HEK293T (cell line): ENCODE results near the gene SLX4IP.

Source experiments
- CTCF ChIA-PET: fragments of 350-600 bp; formaldehyde crosslinking; extraction: SDS; loops from one replicate; lab custom pipeline; 2021; ENCODE audit warnings: antibody characterized with exemption, inconsistent platforms; lab: Yijun Ruan, JAX
- POLR2A ChIA-PET: fragments of 350-600 bp; formaldehyde crosslinking; extraction: SDS; loops from one replicate; lab custom pipeline; 2020; ENCODE audit warnings: antibody characterized with exemption, inconsistent platforms; lab: Yijun Ruan, JAX
- DNase-seq: peaks from one replicate; pipeline ENCODE4 v3.0.0; 2012; ENCODE audit warnings: mixed read lengths; ENCODE audit errors: extremely low spot score
- ARNT ChIP-seq: fragments of 450-650 bp; IDR thresholded peaks from 2 replicates; pipeline ENCODE4 v1.6.1; 2017; ENCODE audit warnings: mild to moderate bottlenecking
- BHLHE40 ChIP-seq: fragments of 450-650 bp; IDR thresholded peaks from 2 replicates; pipeline ENCODE4 v1.6.1; 2016; ENCODE audit warnings: mild to moderate bottlenecking, moderate library complexity, borderline replicate concordance
- CTBP1 ChIP-seq: fragments of 450-650 bp; IDR thresholded peaks from 2 replicates; pipeline ENCODE4 v1.6.1; 2016; ENCODE audit warnings: borderline replicate concordance
- ELF4 ChIP-seq: fragments of 450-650 bp; IDR thresholded peaks from 2 replicates; pipeline ENCODE4 v1.6.1; 2017; ENCODE audit warnings: antibody characterized with exemption
- FOXA1 ChIP-seq: fragments of 450-650 bp; IDR thresholded peaks from 2 replicates; pipeline ENCODE4 v1.6.1; 2016; ENCODE audit warnings: mild to moderate bottlenecking
- FOXK2 ChIP-seq: fragments of 450-650 bp; IDR thresholded peaks from 2 replicates; pipeline ENCODE4 v1.6.1; 2016; ENCODE audit warnings: mild to moderate bottlenecking
- FOXM1 ChIP-seq: fragments of 450-650 bp; IDR thresholded peaks from 2 replicates; pipeline ENCODE4 v1.6.1; 2017; ENCODE audit warnings: mild to moderate bottlenecking, borderline replicate concordance
- HDGF ChIP-seq: fragments of 450-650 bp; IDR thresholded peaks from 2 replicates; pipeline ENCODE4 v1.6.1; 2017; ENCODE audit warnings: antibody characterized with exemption, borderline replicate concordance
- L3MBTL2 ChIP-seq: fragments of 450-650 bp; conservative IDR thresholded peaks from 2 replicates; pipeline ENCODE4 v1.6.1; 2016; ENCODE audit warnings: mild to moderate bottlenecking
- LEF1 ChIP-seq: fragments of 450-650 bp; IDR thresholded peaks from 2 replicates; pipeline ENCODE4 v1.6.1; 2017; ENCODE audit warnings: mild to moderate bottlenecking, borderline replicate concordance
- NFRKB ChIP-seq: fragments of 450-650 bp; IDR thresholded peaks from 2 replicates; pipeline ENCODE4 v1.6.1; 2016; ENCODE audit warnings: mild to moderate bottlenecking, moderate library complexity
- SP1 ChIP-seq: fragments of 450-650 bp; IDR thresholded peaks from 2 replicates; pipeline ENCODE4 v1.6.1; 2017
- SUZ12 ChIP-seq: fragments of 450-650 bp; IDR thresholded peaks from 2 replicates; pipeline ENCODE4 v1.6.1; 2016; ENCODE audit warnings: mild to moderate bottlenecking
- TARDBP ChIP-seq: fragments of 450-650 bp; IDR thresholded peaks from 2 replicates; pipeline ENCODE4 v1.6.1; 2016
- ZNF384 ChIP-seq: fragments of 450-650 bp; IDR thresholded peaks from 2 replicates; pipeline ENCODE4 v1.6.1; 2016
- TF ChIP-seq, protein P1 (sequence below): fragments of 450-650 bp; IDR thresholded peaks from 2 replicates; pipeline ENCODE4 v1.6.1; 2016

Gene SLX4IP

DNA sequence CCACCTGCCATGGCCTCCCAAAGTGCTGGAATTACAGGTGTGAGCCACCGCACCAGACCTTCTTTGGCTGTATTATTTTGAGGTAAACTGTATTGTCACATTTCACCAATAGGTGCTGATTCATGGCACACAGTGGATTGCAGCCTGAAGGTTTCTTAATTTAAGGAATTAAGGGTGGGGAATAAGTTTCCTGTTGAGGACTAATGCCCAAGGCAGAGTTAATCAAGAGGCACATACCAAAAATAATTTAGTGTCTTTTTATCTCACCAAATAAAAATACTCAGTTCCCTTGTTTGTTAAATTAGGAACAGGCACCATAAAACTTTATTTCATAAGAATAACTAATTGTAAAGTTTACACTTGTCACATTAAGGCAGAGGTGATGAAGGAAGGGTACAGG is 103.7 kb downstream of the SLX4IP start:
- ChIA-PET POLR2A (no interaction called here), CTCF (no interaction called here)
- no peak for DNase-seq
- TF ChIP-seq ELF4 (no peak), HDGF (no peak), FOXA1 (no peak), LEF1 (no peak), BHLHE40 (no peak), SP1 (no peak), CTBP1 (no peak), SUZ12 (no peak), TARDBP (no peak), ZNF384 (no peak), ARNT (no peak), L3MBTL2 (no peak), FOXK2 (no peak), FOXM1 (no peak), NFRKB (no peak)
- TF ChIP-seq, protein P1, sequence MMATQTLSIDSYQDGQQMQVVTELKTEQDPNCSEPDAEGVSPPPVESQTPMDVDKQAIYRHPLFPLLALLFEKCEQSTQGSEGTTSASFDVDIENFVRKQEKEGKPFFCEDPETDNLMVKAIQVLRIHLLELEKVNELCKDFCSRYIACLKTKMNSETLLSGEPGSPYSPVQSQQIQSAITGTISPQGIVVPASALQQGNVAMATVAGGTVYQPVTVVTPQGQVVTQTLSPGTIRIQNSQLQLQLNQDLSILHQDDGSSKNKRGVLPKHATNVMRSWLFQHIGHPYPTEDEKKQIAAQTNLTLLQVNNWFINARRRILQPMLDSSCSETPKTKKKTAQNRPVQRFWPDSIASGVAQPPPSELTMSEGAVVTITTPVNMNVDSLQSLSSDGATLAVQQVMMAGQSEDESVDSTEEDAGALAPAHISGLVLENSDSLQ, result no peak

DNA sequence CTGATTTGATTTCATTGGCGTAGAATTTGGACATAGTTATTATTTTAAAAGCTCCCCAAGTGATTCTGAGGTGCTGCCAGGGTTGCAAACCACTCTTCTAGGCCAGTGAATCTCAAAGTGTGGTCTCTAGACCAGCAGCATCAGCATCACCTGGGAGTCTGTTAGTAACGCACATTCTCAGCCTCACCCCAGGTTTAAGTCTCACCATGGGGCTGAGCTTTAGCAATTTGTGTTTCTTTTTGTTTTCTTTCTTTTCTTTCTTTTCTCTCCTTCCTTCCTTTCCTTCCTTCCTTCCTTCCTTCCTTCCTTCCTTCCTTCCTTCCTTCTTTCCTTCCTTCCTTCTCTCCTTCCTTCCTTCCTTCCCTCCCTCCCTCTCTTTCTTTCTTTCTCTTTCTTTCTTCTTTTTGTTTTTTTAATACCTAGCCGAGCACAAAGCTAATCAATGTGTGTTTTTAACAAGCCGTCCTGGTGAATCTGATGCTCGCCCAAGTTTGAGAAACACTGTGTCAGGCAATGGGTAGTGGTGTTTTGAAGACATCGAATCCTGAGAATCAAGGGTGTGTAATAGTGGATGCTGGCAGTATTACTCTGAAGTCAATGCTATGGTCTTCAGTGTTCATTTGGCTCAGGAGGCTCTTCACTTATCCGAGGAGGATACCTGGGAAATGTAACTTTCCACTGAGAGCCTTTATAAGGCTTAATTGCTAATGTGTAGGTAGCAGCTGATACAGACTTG is 104.9 kb downstream of the SLX4IP start:
- DNase-seq, result no peak
- ChIA-PET POLR2A (no interaction called here), CTCF (no interaction called here)
- no peak for TF ChIP-seq ELF4
- no peak for TF ChIP-seq NFRKB
- no peak for TF ChIP-seq SUZ12
- TF ChIP-seq, protein P1, result no peak
- TF ChIP-seq TARDBP, result no peak

DNA sequence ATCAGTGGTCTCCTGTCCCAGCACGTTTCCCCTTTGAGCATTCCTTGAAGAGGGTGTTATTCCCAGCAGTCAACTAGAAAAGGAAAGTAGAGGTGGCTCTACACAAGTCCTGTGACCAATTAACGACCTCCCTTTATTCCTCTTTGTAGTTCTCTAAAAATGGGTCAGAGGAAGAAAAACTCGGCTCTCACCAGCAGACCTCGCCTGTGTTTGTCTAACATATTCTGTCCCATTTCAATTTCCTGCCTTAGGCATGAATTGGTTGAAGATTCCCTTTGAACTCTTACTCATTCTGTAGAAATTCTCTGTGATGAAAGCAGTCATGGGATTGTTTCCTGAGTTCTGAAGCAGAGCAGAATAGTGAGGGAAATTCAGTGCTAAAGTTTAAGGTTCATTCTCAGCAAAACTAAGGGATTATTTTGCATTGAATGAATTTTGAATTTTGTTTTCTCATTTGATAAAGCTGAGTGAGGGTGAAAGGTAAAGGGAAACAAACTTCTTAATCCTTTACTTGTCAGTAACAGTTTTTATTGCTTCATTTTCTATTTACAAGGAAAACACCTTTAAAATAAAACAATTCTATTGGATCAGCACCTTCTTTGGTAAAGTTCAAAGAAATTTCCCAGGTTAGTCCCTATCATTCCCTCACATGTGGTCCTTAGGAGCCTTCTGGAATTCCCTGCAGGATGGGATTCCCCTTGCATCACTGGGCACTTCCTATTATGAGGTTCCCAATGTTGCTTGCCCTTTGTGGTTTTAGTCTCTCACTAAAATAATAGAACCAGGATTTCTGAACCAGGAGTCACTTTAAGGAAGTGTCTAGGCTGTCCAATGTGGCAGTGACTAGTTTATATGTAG is 105.8 kb downstream of the SLX4IP start:
- no peak for DNase-seq
- CTCF ChIA-PET, result no interaction called here
- POLR2A ChIA-PET, result no interaction called here
- TF ChIP-seq BHLHE40 (no peak), NFRKB (no peak), LEF1 (no peak), SP1 (no peak), SUZ12 (no peak)

DNA sequence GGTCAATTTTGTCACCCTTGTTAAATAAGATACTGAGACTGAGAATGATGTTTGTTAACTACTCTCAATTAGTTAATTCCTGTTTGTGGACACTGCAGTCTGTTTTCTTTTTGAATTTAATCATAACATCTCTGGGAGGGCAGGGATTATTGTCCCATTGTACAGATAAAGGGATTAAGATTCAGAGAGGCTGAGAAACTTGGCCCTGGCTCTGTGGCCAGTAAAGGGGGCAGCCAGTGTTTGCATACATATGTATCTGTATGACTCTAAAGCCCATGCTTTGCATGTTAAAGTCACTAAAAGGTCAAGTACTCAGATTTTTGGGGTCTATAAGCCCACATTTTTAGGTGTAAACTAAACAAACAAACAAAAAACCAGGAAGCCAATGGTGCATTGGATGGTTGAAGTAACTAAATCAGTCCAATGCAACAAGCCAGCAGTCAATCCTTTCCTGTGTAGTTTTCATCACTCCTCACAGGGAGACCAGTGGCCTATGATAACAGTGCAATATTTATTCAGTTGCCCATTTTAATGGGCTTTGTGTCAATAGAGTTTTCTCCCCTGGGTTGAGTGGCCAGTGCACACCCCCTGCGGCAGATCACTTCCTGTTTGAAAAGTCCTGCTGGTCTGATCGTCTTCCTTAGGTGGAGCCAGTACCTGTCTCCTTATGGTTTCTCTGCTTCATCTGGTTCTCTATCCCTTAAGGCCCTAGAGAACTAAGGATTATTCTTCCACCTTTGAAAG is 106.7 kb downstream of the SLX4IP start:
- TF ChIP-seq ARNT, result no peak
- TF ChIP-seq, protein P1, result no peak
- no peak for TF ChIP-seq LEF1
- no peak for TF ChIP-seq FOXA1
- TF ChIP-seq BHLHE40, result no peak
- no peak for TF ChIP-seq L3MBTL2
- no peak for TF ChIP-seq NFRKB
- no peak for TF ChIP-seq FOXM1
- no peak for TF ChIP-seq HDGF
- TF ChIP-seq FOXK2, result no peak
- no peak for TF ChIP-seq SP1
- no peak for TF ChIP-seq CTBP1
- TF ChIP-seq ELF4, result no peak
- POLR2A ChIA-PET, result no interaction called here
- DNase-seq, result no peak
- CTCF ChIA-PET, result interaction anchor here (0.5 kb wide), 1 partner anchor 312 kb away, joined by 3 read pairs; no protein-coding TSS in a partner anchor

DNA sequence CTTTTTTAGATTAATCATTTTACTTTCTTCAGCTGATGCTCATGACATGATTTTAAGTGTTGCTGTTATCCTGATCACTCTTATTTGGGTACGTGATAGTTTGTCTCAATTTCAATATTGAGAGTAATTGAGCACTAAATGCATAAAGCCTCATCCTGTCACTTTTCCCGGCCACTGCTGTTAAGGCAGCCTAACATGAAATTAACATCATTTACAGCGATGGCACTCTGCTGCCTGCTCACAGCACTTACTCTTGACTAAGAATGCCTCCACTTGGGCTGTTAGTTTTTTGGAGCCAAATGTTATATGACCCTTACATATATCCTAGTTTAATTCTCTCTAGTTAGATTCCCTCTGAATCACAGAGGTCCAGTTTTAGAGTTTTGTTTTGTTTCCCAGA is 107.3 kb downstream of the SLX4IP start:
- CTCF ChIA-PET, result interaction anchor here (0.5 kb wide), 1 partner anchor 312 kb away, joined by 3 read pairs; no protein-coding TSS in a partner anchor
- no peak for TF ChIP-seq FOXK2
- no peak for TF ChIP-seq CTBP1
- TF ChIP-seq FOXA1, result no peak
- no peak for TF ChIP-seq ELF4
- TF ChIP-seq L3MBTL2, result no peak
- no peak for TF ChIP-seq ZNF384
- no peak for TF ChIP-seq LEF1
- TF ChIP-seq SP1, result no peak
- TF ChIP-seq ARNT, result no peak
- no peak for TF ChIP-seq TARDBP
- no peak for TF ChIP-seq FOXM1
- no peak for TF ChIP-seq HDGF

More for the DNA sequence above, 107.3 kb downstream of the SLX4IP start:
- POLR2A ChIA-PET, result no interaction called here
- no peak for DNase-seq
